Measurements from ENCODE around the gene INPP5A.

INPP5A gene

DNA sequence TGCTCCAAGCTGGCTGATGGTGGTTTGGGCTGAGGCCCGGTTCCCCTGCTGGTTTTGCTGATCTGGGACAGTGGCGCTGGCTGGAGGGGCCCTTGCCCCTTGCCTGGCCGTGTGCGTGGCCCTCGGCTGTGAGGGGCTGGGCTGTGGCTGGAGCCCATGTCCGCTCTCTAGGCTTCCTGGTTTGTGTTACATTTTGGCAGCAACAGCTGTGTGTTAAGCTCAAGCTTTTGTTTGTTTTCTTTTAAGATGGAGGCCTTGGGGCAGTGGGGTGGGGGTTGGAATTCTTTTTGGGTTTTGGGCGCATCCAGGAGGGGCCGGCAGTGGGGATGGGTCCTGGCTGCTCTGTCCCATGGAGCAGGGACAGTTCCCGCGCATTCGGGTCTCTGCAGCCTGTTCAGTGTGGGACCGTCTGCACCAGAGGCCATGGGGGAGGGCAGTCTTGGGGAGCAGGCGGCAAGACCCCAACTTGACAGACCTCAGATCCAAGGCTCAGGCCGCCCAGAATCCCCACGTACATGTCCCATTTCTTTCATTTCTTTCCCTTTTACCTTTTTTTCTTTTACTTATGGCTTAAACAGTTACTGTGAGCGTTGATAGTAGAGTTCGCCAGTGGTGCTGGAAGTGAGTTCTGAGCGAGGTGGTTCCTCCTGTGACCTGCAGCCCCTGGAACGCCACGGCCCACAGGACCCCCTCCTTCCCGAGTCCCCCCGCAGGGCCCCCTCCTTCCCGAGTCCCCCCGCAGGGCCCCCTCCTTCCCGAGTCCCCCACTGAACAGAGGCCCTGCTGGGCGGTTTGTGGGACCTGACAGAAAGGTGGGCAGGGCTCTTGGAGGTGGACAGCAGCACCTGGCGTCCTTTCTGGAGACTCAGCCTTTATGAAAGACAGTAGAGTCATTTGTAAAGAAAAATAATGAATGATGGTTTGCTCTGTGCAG, 75.3 kb downstream of the INPP5A start:
- DNase-seq (ENCODE audit: low spot score) = no peak

- DNase-seq (ENCODE audit: low spot score) = no peak
These were observed 76.2 kb downstream of the INPP5A start for GRCh38 chr10:132613566-132614348.

DNA sequence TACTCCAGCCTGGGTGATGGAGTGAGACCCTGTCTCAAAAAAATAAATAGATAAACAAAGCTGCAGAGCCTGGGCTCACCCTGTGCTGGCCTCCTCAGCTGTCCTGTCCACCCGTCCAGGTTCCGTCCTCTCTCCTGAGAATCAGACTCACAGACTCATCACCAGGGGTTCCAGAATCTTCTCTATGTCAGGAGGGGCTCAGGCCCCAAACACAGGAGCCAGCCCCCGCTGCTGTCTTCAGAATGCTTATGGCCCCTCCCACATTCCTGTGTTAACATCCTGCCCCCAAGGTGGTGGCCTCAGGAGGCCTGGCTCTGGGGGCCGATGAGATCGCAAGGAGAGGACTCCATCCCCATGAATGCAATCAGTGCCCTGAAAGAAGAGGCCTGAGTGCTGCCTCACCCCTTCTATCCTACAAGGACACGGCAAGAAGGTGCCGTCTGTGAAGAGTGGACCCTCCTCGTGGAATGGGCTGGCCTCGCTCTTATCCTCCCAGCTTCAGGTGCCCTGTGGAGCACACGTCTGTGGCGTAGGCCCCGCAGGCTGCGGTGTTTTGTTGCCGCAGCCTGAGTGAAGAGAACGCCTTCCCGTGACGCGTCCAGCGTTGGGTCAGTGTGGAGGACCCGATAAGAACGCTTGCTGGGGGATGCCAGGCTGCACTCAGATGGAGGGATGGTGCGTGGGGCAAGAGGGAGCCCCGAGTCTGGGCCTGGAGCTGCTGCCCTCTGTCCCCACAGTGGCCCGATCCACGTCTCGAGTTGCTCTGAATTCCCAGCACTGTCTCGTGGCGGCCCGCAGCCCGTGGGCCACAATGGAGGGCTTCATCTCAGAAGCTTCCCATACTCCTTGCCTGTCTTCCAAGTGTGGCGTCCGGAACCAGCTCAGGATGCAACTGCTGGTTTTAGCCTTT, 77.1 kb downstream of the INPP5A start:
- no peak for DNase-seq (ENCODE audit: low spot score)

DNA sequence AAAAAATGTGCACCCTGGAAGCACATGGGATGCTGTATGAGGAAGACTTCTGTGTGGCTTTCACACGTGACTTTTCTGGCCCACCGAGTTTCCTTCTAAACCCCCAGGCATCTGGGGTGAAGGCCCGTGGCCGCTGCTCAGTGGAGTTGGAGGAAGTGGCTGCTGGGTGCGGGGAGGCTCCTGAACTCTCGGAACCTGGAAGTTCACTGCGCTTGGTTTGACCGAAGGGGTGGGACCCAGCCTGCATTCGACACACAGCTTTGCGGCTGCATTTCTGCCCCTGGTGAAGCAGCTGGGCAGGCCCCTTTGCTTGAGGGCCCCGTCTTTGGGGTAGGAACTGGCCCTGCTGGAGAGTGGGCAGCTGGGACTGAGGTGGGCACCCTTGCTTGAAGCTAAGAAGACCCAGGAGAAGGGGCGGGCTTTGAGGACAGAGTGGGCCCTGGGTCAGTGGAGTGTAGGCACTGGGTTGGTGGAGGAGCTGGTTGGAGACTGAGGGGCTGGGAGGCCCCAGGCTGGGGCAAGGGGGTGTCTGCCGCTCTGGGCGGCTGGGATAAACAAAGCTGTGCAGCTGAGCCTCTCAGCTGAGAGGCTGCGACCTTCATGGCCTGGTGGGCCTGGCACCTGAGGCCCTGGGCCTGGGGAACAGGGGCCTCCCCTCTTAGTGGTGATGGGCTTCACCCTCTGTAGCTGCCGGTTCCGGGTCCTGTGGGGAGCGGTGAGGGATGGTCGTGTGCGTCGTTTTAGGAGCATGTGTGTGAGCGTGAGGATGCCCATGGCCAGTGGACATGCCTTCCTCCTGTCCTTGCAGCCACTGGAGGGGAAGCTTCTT, 78.0 kb downstream of the INPP5A start:
- no peak for DNase-seq (ENCODE audit: low spot score)

DNA sequence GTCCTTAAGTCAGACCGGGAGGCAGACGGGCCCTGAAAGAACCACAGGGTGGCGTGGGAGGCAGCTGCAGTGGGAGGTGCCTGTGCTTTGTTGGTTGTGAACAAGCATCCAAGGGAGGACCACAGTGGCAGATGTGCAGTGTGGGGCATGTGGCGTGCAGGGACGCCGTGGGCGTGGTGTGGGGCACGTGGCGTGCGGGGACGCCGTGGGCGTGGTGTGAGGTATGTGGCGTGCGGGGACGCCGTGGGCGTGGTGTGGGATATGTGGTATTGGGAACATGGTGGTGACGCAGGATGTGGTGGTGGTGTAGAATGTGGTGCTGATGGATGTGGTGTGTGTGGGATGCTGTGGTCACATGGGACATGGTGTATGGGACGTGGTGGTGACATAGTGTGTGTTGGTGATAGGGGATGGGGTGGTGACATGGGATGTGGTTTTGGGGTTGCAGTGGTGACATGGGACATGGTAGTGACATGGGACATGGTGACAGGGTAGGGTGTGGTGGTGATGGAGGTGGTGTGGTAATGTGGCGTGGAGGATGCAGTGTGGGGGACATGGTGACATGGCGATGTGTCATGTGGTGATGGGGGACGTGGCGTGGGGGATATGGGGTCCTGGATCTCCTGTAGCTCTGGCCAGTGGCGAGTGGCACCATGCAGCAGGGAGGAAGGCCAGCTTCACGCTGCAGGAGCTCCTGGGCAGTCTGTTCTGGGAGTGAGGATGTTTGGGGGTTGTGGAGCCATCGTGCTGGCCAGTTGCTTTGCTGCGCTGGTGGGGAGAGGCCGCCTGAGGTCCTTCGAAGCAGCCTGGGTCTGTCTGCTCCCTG, 78.8 kb downstream of the INPP5A start:
- no peak for DNase-seq (ENCODE audit: low spot score)

GRCh38 chr10:132616996-132617736, 79.6 kb downstream of the INPP5A start:
- no peak for DNase-seq (ENCODE audit: low spot score)

- DNase-seq (ENCODE audit: low spot score) = no peak
These were observed 80.1 kb downstream of the INPP5A start for GRCh38 chr10:132617737-132618052.

GRCh38 chr10:132618158-132618919, 80.8 kb downstream of the INPP5A start:
- no peak for DNase-seq (ENCODE audit: low spot score)

DNA sequence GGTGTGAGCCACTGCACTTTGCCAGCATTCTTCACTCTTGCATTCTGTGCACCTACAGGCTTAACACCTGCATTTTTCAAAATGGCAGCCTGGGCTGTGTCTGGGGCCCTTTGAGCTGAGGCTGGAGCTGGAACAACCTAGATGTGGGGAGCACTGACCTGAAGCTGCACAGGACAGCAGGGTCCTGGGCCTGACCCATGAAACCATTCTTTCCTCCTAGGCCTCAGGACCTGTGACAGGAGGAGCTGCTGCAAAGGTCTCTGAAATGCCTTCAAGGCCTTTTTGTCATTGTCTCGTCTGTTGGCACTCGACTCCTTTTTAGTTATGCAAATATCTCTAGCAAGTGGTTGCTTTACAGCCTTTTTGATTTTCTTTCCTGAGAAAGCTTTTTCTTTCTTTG, 82.3 kb downstream of the INPP5A start:
- DNase-seq (ENCODE audit: low spot score) = no peak

DNA sequence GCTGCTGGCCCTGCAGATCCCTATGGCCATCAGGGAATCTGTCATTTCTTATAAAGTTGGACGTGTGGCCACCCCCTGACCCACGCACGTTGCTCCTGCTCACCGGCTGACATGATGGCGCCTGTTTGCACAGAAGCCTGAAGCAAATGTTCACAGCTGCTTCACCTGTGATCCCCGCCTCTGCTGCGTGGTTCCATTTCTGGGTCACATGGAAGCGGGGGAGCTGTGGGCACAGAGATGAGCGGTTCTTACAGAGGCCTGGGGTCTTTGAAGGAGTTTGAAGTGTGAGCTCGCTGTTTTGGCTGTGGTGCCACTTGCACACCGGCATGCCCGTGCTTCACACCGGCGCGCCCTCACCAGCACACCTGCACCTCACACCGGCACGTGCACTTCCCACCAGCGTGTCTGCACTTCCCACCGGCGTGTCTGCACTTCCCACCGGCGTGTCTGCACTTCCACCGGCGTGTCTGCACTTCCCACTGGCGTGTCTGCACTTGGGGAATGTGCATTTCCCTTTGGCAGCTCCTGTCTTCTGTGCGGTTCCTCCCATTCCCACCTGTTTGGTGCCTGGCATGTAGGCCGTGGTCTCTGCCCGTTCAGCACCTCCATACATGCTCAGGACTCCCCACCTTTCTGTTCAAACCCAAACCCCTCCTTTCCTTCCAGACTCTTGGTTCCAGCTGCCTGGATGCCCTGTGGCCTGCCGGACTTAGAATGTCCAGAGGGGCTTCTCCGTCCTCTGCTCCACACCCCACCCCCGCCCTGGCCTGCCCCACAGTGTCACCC, 86.7 kb downstream of the INPP5A start:
- DNase-seq (ENCODE audit: low spot score) = no peak

DNA sequence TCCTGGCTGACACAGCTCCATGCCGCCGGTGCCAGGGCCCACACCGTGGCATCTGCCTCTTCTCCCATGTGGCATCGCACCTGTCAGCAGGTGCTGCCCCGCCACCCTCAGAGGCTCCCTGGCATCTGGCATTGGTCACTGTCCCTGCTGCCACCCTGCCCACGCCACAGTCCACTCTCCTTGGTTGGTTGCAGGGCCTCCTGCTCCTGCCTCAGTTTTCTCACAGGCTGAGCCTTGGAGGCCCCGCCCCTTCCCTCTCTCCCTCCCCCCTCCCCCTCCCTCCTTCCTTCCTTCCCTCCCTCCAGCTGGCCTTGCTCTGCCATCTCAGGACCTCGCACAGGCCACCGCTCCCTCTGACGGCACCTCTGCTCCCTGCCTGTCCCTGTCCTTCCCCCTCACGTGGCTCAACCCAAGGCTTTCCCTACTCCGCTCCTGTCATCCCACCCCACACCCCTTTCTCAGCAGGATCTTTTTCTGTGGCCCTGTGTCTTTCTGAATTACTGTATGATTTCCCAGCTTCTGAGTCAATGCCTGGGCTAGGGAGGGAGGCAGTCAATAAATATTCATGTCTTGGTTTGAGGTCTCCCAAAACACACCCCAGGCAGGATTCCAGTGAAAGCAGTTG, 87.4 kb downstream of the INPP5A start:
- no peak for DNase-seq (ENCODE audit: low spot score)

GRCh38 chr10:132626019-132626760, 88.6 kb downstream of the INPP5A start:
- DNase-seq (ENCODE audit: low spot score) = no peak

DNA sequence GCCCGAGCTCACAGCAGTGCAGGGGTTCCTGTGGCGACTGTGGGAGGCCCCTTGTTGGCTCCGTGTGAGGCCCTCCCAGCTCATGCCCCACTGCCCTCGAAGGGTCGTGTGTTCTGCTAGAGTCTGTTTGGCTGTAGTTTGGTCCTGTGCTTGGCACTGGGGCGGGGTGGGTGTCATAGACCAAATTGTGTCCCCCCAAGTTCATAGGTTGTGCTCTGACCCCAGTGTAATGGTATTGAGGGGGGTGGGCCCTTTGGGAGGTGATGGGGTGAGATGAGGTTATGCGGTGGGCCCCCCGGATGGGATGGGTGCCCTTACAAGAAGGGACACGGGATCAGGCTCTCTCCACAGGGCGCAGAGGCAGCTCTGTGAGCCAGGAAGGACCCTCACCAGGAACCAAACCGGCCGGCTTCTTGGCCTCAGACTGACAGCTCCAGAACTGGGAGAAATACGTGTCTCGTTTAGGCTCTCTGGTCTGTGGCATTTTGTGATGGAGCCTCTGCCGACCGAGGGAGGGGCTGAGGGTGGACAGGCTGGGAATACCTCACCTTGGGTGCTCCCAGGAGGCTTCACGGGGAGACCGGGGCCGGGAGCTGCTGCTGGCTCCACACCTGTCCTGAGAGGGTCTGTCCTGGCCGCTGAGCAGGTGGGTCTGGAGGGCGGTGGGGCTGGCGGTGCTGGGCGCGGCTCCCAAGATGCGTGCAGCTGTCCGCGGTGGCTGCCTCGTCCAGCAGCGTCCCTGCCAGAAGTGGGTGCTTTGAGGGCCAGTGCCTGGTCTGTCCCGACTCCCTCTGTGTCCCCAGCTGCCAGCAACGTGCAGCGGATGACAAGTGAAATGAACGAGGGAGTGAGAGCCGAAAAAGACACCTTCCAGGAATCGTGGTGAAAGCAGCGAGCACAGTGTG, 89.4 kb downstream of the INPP5A start:
- peak; percentile 38 for DNase-seq (ENCODE audit: low spot score)

GRCh38 chr10:132627666-132628531, 90.3 kb downstream of the INPP5A start:
- DNase-seq (ENCODE audit: low spot score) = peak; percentile 48
